ENCODE results near the gene SLC12A2.

The SLC12A2 gene

GRCh38 chr5:128060644-128061385 is 22.8 kb upstream of the SLC12A2 start:
- DNase-seq (ENCODE audit: extremely low read depth, low read depth), result no peak
- TF ChIP-seq, protein P1, sequence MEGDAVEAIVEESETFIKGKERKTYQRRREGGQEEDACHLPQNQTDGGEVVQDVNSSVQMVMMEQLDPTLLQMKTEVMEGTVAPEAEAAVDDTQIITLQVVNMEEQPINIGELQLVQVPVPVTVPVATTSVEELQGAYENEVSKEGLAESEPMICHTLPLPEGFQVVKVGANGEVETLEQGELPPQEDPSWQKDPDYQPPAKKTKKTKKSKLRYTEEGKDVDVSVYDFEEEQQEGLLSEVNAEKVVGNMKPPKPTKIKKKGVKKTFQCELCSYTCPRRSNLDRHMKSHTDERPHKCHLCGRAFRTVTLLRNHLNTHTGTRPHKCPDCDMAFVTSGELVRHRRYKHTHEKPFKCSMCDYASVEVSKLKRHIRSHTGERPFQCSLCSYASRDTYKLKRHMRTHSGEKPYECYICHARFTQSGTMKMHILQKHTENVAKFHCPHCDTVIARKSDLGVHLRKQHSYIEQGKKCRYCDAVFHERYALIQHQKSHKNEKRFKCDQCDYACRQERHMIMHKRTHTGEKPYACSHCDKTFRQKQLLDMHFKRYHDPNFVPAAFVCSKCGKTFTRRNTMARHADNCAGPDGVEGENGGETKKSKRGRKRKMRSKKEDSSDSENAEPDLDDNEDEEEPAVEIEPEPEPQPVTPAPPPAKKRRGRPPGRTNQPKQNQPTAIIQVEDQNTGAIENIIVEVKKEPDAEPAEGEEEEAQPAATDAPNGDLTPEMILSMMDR (IDR thresholded peaks at IDR 0.05; ENCODE audit: low read depth, low read length), result no peak

- TF ChIP-seq, protein P1 (IDR thresholded peaks at IDR 0.05; ENCODE audit: low read depth, low read length), result no peak
- no peak for DNase-seq (ENCODE audit: extremely low read depth, low read depth)
Measured at GRCh38 chr5:128062172-128062746, 21.3 kb upstream of the SLC12A2 start.

- TF ChIP-seq, protein P1 (IDR thresholded peaks at IDR 0.05; ENCODE audit: low read depth, low read length), result no peak
- DNase-seq (ENCODE audit: extremely low read depth, low read depth), result no peak
Measured at GRCh38 chr5:128074171-128074570, 9.4 kb upstream of the SLC12A2 start.

DNA sequence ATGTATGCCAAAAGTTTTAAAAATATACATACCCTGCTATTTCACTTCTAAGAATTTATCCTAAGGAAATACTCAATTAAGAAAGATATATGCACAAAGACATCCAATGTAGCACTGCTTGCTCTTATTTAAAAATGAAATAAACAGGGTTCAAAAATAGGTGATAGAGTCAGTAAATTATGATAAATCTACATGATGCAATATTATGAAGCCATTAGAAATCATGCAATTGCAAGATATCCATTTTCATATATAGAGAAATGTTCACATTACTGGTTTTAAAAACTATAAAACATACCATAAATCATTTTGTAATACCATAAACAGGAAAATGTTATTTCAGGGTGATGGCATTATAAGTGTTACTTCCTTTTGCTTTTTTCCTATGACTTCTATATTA is 8.6 kb upstream of the SLC12A2 start:
- TF ChIP-seq, protein P1 (IDR thresholded peaks at IDR 0.05; ENCODE audit: low read depth, low read length), result no peak
- DNase-seq (ENCODE audit: extremely low read depth, low read depth), result no peak

GRCh38 chr5:128077526-128077925 is 6.0 kb upstream of the SLC12A2 start:
- TF ChIP-seq, protein P1 (IDR thresholded peaks at IDR 0.05; ENCODE audit: low read depth, low read length), result no peak
- no peak for DNase-seq (ENCODE audit: extremely low read depth, low read depth)

- TF ChIP-seq, protein P1 (IDR thresholded peaks at IDR 0.05; ENCODE audit: low read depth, low read length), result no peak; the same call in 1 of the 2 replicates
- DNase-seq (ENCODE audit: extremely low read depth, low read depth), result no peak
Measured at GRCh38 chr5:128081111-128081851, 2.3 kb upstream of the SLC12A2 start.

DNA sequence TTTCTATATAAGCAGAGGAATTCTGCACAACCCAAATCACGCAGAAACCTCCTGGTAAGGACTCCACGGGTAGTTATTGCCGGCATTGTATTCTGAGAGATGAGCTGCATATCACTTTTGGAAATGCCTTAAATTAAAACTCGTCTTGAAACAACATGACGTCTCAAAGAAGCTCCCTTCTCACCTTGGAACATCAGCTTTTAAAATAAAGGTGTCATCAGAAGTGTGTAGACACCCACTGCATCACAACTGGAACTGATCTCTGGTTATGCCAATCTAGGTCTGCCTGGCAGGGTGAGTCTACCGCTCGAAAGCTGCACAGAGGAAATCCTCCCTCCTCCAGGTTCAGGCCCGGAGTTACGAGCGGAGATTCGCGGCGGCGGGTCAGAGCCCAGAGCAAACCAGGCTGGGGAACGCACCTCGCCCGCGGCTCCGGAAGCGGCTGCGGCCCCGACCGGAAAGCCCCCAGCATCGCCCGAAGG is 974 bp upstream of the SLC12A2 start:
- TF ChIP-seq, protein P1 (IDR thresholded peaks at IDR 0.05; ENCODE audit: low read depth, low read length), result no peak
- DNase-seq (ENCODE audit: extremely low read depth, low read depth), result no peak
